ENCODE data around the gene PHLDB3. TPM values are rescaled to one million over a fixed set of nuclear protein-coding genes. Genes with fewer than 3 reads are reported as not detected.

The PHLDB3 gene
- total RNA-seq, 1 donor from 2014 or later: 13.4 TPM

GRCh38 chr19:43439709-43440063 is 64.9 kb downstream of the PHLDB3 start:
- no peaks in the 10 kb centered on the region for H3K9me3 Mint-ChIP-seq (ENCODE audit: unreplicated experiment)
- peaks cover 14% of the 10 kb centered on the region for H3K27me3 Mint-ChIP-seq (ENCODE audit: low read depth, unreplicated experiment)
- no peaks in the 10 kb centered on the region for H3K27me3 ChIP-seq (ENCODE audit: insufficient read depth, low read length)
- H3K4me1 Mint-ChIP-seq (ENCODE audit: low read depth, unreplicated experiment): no peaks in the 10 kb centered on the region
- H2AFZ ChIP-seq (ENCODE audit: low read depth, low read length): no peak overlapping the region
- H3K27ac Mint-ChIP-seq (ENCODE audit: unreplicated experiment): no peak overlapping the region
- no peak overlapping the region for H3K4me2 ChIP-seq (ENCODE audit: low read length)
- no peak overlapping the region for H3K27ac ChIP-seq (ENCODE audit: low read depth, low read length)
- no peak for DNase-seq (ENCODE audit: low read depth)
- H3K36me3 ChIP-seq (ENCODE audit: insufficient read depth, low read length): no peaks in the 10 kb centered on the region
- TF ChIP-seq EZH2 (IDR thresholded peaks at IDR 0.05; ENCODE audit: insufficient read depth, low read length): no peak
- no peak for TF ChIP-seq CTCF (IDR thresholded peaks at IDR 0.05; ENCODE audit: insufficient read depth, low read depth, low read length)
- H4K20me1 ChIP-seq (ENCODE audit: insufficient read depth, low read length): no peaks in the 10 kb centered on the region
- no peak overlapping the region for H3K4me3 Mint-ChIP-seq (ENCODE audit: unreplicated experiment)
- no peaks in the 10 kb centered on the region for H3K36me3 Mint-ChIP-seq (ENCODE audit: low read depth, unreplicated experiment)
- no peaks in the 10 kb centered on the region for H3K4me1 ChIP-seq (ENCODE audit: insufficient read depth, low read length)
- no peak for FAIRE-seq
- H3K9ac ChIP-seq (ENCODE audit: low read length): no peak overlapping the region
- H3K9me3 ChIP-seq (ENCODE audit: insufficient read depth, low read depth, low read length): no peaks in the 10 kb centered on the region
- H3K4me3 ChIP-seq (ENCODE audit: insufficient read depth, low read depth, low read length): no peak overlapping the region
- no peaks in the 10 kb centered on the region for H3K79me2 ChIP-seq (ENCODE audit: insufficient read depth, low read length)

- no peak for TF ChIP-seq EZH2 (IDR thresholded peaks at IDR 0.05; ENCODE audit: insufficient read depth, low read length)
- no peak for TF ChIP-seq CTCF (IDR thresholded peaks at IDR 0.05; ENCODE audit: insufficient read depth, low read depth, low read length)
- Histone ChIP-seq H3K9ac (ENCODE audit: low read length) (no peak overlapping the region), H3K27me3 (ENCODE audit: insufficient read depth, low read length) (no peaks in the 10 kb centered on the region), H3K79me2 (ENCODE audit: insufficient read depth, low read length) (no peaks in the 10 kb centered on the region), H3K27ac (ENCODE audit: low read depth, low read length) (no peak overlapping the region), H3K4me3 (ENCODE audit: insufficient read depth, low read depth, low read length) (no peak overlapping the region), H4K20me1 (ENCODE audit: insufficient read depth, low read length) (no peaks in the 10 kb centered on the region), H3K9me3 (ENCODE audit: insufficient read depth, low read depth, low read length) (no peaks in the 10 kb centered on the region), H2AFZ (ENCODE audit: low read depth, low read length) (no peak overlapping the region), H3K36me3 (ENCODE audit: insufficient read depth, low read length) (no peaks in the 10 kb centered on the region), H3K4me2 (ENCODE audit: low read length) (no peak overlapping the region), H3K4me1 (ENCODE audit: insufficient read depth, low read length) (no peaks in the 10 kb centered on the region)
- no peaks in the 10 kb centered on the region for H3K9me3 Mint-ChIP-seq (ENCODE audit: unreplicated experiment)
- H3K27ac Mint-ChIP-seq (ENCODE audit: unreplicated experiment): no peak overlapping the region
- H3K4me3 Mint-ChIP-seq (ENCODE audit: unreplicated experiment): no peak overlapping the region
- peaks cover 12% of the 10 kb centered on the region for H3K27me3 Mint-ChIP-seq (ENCODE audit: low read depth, unreplicated experiment)
- H3K4me1 Mint-ChIP-seq (ENCODE audit: low read depth, unreplicated experiment): no peaks in the 10 kb centered on the region
- FAIRE-seq (no peak), DNase-seq (ENCODE audit: low read depth) (peak; percentile 16)
- H3K36me3 Mint-ChIP-seq (ENCODE audit: low read depth, unreplicated experiment): no peaks in the 10 kb centered on the region
Measured at GRCh38 chr19:43439032-43439708, 65.4 kb downstream of the PHLDB3 start.

DNA sequence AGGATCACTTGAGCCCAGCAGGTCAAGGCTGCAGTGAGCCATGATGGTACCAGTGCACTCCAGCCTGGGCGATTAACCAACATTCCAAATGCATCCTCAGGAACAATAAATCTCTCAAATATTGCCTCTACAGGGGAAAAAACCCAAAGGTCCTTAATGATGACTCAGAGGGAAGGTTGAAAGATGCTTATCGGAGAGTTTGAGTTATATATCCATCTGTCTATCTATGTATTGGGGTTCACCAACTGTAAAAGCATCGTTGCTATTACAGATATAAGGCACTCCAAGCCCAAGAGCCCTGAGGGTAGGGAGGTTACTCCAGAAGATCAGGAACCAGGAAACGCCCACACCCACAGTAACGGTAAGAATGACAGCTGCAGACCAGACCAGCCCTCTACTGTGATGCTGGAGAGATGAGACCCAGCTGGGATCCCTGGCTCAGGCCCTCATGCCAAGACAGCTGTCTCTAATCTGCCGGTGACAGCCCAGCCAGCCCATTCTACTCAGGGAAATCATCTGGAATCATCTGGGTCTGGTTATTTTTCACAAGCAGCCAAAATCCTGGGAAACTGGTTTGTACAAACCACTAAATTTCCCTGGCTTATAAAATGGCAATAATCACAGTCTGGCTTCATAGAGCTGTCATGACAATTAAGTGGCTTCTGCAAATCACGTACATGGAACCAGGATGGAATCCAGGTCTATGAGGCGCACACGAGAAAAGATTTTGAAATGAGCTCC is 66.1 kb downstream of the PHLDB3 start:
- no peak overlapping the region for H3K4me3 Mint-ChIP-seq (ENCODE audit: unreplicated experiment)
- H3K9me3 Mint-ChIP-seq (ENCODE audit: unreplicated experiment): no peaks in the 10 kb centered on the region
- Histone ChIP-seq H4K20me1 (ENCODE audit: insufficient read depth, low read length) (no peaks in the 10 kb centered on the region), H3K4me2 (ENCODE audit: low read length) (no peak overlapping the region), H3K9me3 (ENCODE audit: insufficient read depth, low read depth, low read length) (no peaks in the 10 kb centered on the region), H3K27me3 (ENCODE audit: insufficient read depth, low read length) (no peaks in the 10 kb centered on the region), H3K4me3 (ENCODE audit: insufficient read depth, low read depth, low read length) (no peak overlapping the region), H3K36me3 (ENCODE audit: insufficient read depth, low read length) (no peaks in the 10 kb centered on the region), H2AFZ (ENCODE audit: low read depth, low read length) (no peak overlapping the region), H3K27ac (ENCODE audit: low read depth, low read length) (no peak overlapping the region), H3K9ac (ENCODE audit: low read length) (no peak overlapping the region), H3K4me1 (ENCODE audit: insufficient read depth, low read length) (no peaks in the 10 kb centered on the region), H3K79me2 (ENCODE audit: insufficient read depth, low read length) (no peaks in the 10 kb centered on the region)
- no peaks in the 10 kb centered on the region for H3K36me3 Mint-ChIP-seq (ENCODE audit: low read depth, unreplicated experiment)
- TF ChIP-seq EZH2 (IDR thresholded peaks at IDR 0.05; ENCODE audit: insufficient read depth, low read length) (no peak), CTCF (IDR thresholded peaks at IDR 0.05; ENCODE audit: insufficient read depth, low read depth, low read length) (no peak)
- H3K27ac Mint-ChIP-seq (ENCODE audit: unreplicated experiment): no peak overlapping the region
- H3K27me3 Mint-ChIP-seq (ENCODE audit: low read depth, unreplicated experiment): peaks cover 12% of the 10 kb centered on the region
- DNase-seq (ENCODE audit: low read depth) (peak; percentile 50), FAIRE-seq (no peak)
- no peaks in the 10 kb centered on the region for H3K4me1 Mint-ChIP-seq (ENCODE audit: low read depth, unreplicated experiment)

Data from astrocyte (in vitro differentiated cells and primary cell).